HCT116 (cell line): ENCODE data around the gene RHOH. TPM values are rescaled to one million over a fixed set of nuclear protein-coding genes. Genes with fewer than 3 reads are reported as not detected.

Experiments
- ATAC-seq: fragments of 200-7000 bp; cut with Tn5 transposase; 2 replicates; pipeline ENCODE4 v1.9.1; 2020; ENCODE audit warnings: mild to moderate bottlenecking, moderate library complexity
- BruUV-seq: library from RNA; stranded (reverse); fragments of 400-500 nt; replicated peaks from 2 replicates; lab custom pipeline; 2021; lab: Mats Ljungman, UMichigan
- CTCF ChIA-PET: fragments of 300-600 bp; sonication (Branson Sonifier 250); formaldehyde crosslinking; loops from one replicate; lab custom pipeline; 2021; ENCODE audit warnings: antibody characterized with exemption; lab: Charles Lee
- POLR2A ChIA-PET: fragments of 300-600, 350-600 bp; sonication (Branson Sonifier 250); formaldehyde crosslinking; loops from one replicate; lab custom pipeline; 2021; ENCODE audit warnings: antibody characterized with exemption; lab: Charles Lee
- RAD21 ChIA-PET, 2 experiments: fragments of 300-600 bp; sonication (Branson Sonifier 250); formaldehyde crosslinking; loops; one replicate each; lab custom pipeline; 2023; ENCODE audit warnings: low total read pairs in 2 of 2; ENCODE audit not compliant: uncharacterized antibody in 2 of 2, unreplicated experiment in 2 of 2, low non-redundant PET in 1 of 2; lab: Charles Lee
- DNase-seq: peaks from one replicate; pipeline ENCODE4 v3.0.0-alpha.2; 2010; ENCODE audit warnings: low read depth, low spot score
- H2AFZ ChIP-seq: fragments of 200-600 bp; shearing (Covaris generic), sonication (generic); 2 replicates; pipeline ENCODE4 v1.6.1; 2017; ENCODE audit warnings: low read depth, mixed run types, mixed read lengths, antibody characterized with exemption, low read length; ENCODE audit not compliant: poor library complexity, severe bottlenecking
- H3K27ac ChIP-seq: 2 replicates; pipeline ENCODE4 v1.5.1; 2012; ENCODE audit warnings: low read depth, low read length
- H3K27me3 ChIP-seq: fragments of 200-600 bp; sonication (generic); 2 replicates; pipeline ENCODE4 v1.6.1; 2016; ENCODE audit warnings: mixed run types, low read length, mixed read lengths; ENCODE audit not compliant: insufficient read depth
- H3K36me3 ChIP-seq, 2 experiments: fragments of 200-500 bp in 1 of 2; fragments of 200-600 bp in 1 of 2; sonication (Bioruptor generic) in 1 of 2; sonication (generic) in 1 of 2; 2 replicates each; pipeline versions ENCODE4 v1.5.1 to v1.6.1; 2014 to 2016; ENCODE audit warnings: low read length in 2 of 2, inconsistent platforms in 1 of 2, mixed read lengths in 1 of 2, mixed run types in 1 of 2; ENCODE audit not compliant: insufficient read depth in 2 of 2, control insufficient read depth in 1 of 2
- H3K4me1 ChIP-seq, 2 experiments: fragments of 200-600 bp in 1 of 2; sonication (generic) in 1 of 2; 2 replicates each; pipeline versions ENCODE4 v1.5.1 to v1.6.1; 2012 to 2017; ENCODE audit warnings: low read length in 2 of 2, inconsistent platforms in 1 of 2, mild to moderate bottlenecking in 1 of 2, mixed read lengths in 1 of 2, mixed run types in 1 of 2, moderate library complexity in 1 of 2; ENCODE audit not compliant: insufficient read depth in 2 of 2, control insufficient read depth in 1 of 2
- H3K4me2 ChIP-seq: fragments of 200-600 bp; sonication (generic); 2 replicates; pipeline ENCODE4 v1.6.1; 2017; ENCODE audit warnings: mixed run types, low read length, mixed read lengths
- H3K4me3 ChIP-seq, 2 experiments: fragments of 200-600 bp in 1 of 2; sonication (generic) in 1 of 2; replicated peaks in 1 of 2; 2 replicates each; pipeline ENCODE4 v1.5.1; 2011 to 2016; ENCODE audit warnings: low read length in 2 of 2, control low read depth in 1 of 2, low read depth in 1 of 2, mild to moderate bottlenecking in 1 of 2, mixed read lengths in 1 of 2, mixed run types in 1 of 2
- H3K79me2 ChIP-seq: fragments of 200-600 bp; sonication (generic); 2 replicates; pipeline ENCODE4 v1.6.1; 2017; ENCODE audit warnings: mild to moderate bottlenecking, mixed run types, low read length, moderate library complexity, mixed read lengths; ENCODE audit not compliant: insufficient read depth
- H3K9ac ChIP-seq: fragments of 200-600 bp; sonication (generic); 2 replicates; pipeline ENCODE4 v1.6.1; 2016; ENCODE audit warnings: low read length, mixed read lengths
- H3K9me2 ChIP-seq: fragments of 200-600 bp; sonication (generic), shearing (Covaris generic); 2 replicates; pipeline ENCODE4 v1.6.1; 2017; ENCODE audit warnings: mixed run types, mild to moderate bottlenecking, moderate library complexity; ENCODE audit not compliant: insufficient read depth
- H3K9me3 ChIP-seq, 2 experiments: fragments of 200-500 bp in 1 of 2; fragments of 200-600 bp in 1 of 2; sonication (Bioruptor generic) in 1 of 2; sonication (generic) in 1 of 2; 2 replicates each; pipeline ENCODE4 v1.6.1; 2014 to 2017; ENCODE audit warnings: low read length in 2 of 2, mixed read lengths in 2 of 2, inconsistent platforms in 1 of 2, low read depth in 1 of 2, mild to moderate bottlenecking in 1 of 2, mixed run types in 1 of 2, moderate library complexity in 1 of 2; ENCODE audit not compliant: control insufficient read depth in 1 of 2, insufficient read depth in 1 of 2
- H4K20me1 ChIP-seq: fragments of 200-600 bp; sonication (generic), shearing (Covaris generic); 2 replicates; pipeline ENCODE4 v1.6.1; 2017; ENCODE audit warnings: mixed run types, mild to moderate bottlenecking, moderate library complexity; ENCODE audit not compliant: insufficient read depth
- CBX3 ChIP-seq: IDR thresholded peaks from 2 replicates; pipeline ENCODE4 v1.6.1; 2012; ENCODE audit warnings: low read depth
- CEBPB ChIP-seq: IDR thresholded peaks from 2 replicates; pipeline ENCODE4 v1.6.1; 2012; ENCODE audit warnings: low read depth
- EGR1 ChIP-seq: IDR thresholded peaks from 2 replicates; pipeline ENCODE4 v1.6.1; 2012; ENCODE audit warnings: low read depth
- ELF1 ChIP-seq: IDR thresholded peaks from 2 replicates; pipeline ENCODE4 v1.6.1; 2012; ENCODE audit warnings: low read depth, borderline replicate concordance
- EZH2 ChIP-seq: fragments of 200-600 bp; sonication (generic); IDR thresholded peaks from 2 replicates; pipeline ENCODE4 v1.6.1; 2017; ENCODE audit warnings: antibody characterized with exemption, mixed run types
- EZH2phosphoT487 ChIP-seq: fragments of 200-600 bp; IDR thresholded peaks from 2 replicates; pipeline ENCODE4 v1.6.1; 2018; ENCODE audit warnings: antibody characterized with exemption, borderline replicate concordance
- FOSL1 ChIP-seq: IDR thresholded peaks from 2 replicates; pipeline ENCODE4 v1.6.1; 2012; ENCODE audit warnings: low read depth
- JUND ChIP-seq: IDR thresholded peaks from 2 replicates; pipeline ENCODE4 v1.6.1; 2012
- MAX ChIP-seq: IDR thresholded peaks from 2 replicates; pipeline ENCODE4 v1.6.1; 2012
- POLR2A ChIP-seq: IDR thresholded peaks from 2 replicates; pipeline ENCODE4 v1.7.0; 2011; ENCODE audit warnings: borderline replicate concordance; ENCODE audit not compliant: insufficient read depth, insufficient read length; ENCODE audit errors: extremely low read depth
- RAD21 ChIP-seq: IDR thresholded peaks from 2 replicates; pipeline ENCODE4 v1.6.1; 2012; ENCODE audit warnings: low read depth, mild to moderate bottlenecking
- SP1 ChIP-seq: IDR thresholded peaks from 2 replicates; pipeline ENCODE4 v1.6.1; 2012; ENCODE audit warnings: low read depth
- SRF ChIP-seq: IDR thresholded peaks from 2 replicates; pipeline ENCODE4 v1.6.1; 2012; ENCODE audit warnings: low read depth
- TCF7L2 ChIP-seq: IDR thresholded peaks from 2 replicates; pipeline ENCODE4 v1.7.0; 2011; ENCODE audit warnings: borderline replicate concordance, inconsistent platforms; ENCODE audit not compliant: insufficient read depth, insufficient read length; ENCODE audit errors: extremely low read depth
- YY1 ChIP-seq: IDR thresholded peaks from 2 replicates; pipeline ENCODE4 v1.6.1; 2011; ENCODE audit warnings: low read length, low read depth, moderate library complexity, mild to moderate bottlenecking; ENCODE audit not compliant: insufficient replicate concordance; ENCODE audit errors: extremely low read depth
- ZBTB33 ChIP-seq: IDR thresholded peaks from 2 replicates; pipeline ENCODE4 v1.6.1; 2011; ENCODE audit warnings: mild to moderate bottlenecking, low read length, moderate library complexity; ENCODE audit not compliant: insufficient replicate concordance; ENCODE audit errors: extremely low read depth
- ZFX ChIP-seq: fragments of 450-650 bp; IDR thresholded peaks from 2 replicates; pipeline ENCODE4 v1.6.1; 2017
- ZNF274 ChIP-seq: fragments of 200-500 bp; sonication (Bioruptor generic); IDR thresholded peaks from 2 replicates; pipeline ENCODE4 v1.6.1; 2014; ENCODE audit warnings: mild to moderate bottlenecking, low read depth, low read length, inconsistent platforms
- intact Hi-C: fragments of 100-400 bp; cut with micrococcal nuclease; formaldehyde crosslinking; loops from 2 replicates; pipeline ENCODE4 v1.10.0; 2022
- total RNA-seq: library from RNA; stranded (reverse); gene quantifications from one replicate; pipeline ENCODE4 v1.2.1, GENCODE V29; 2021; ENCODE audit not compliant: unreplicated experiment

Gene RHOH
- total RNA-seq, 1 experiment from 2014 or later = 0.74 TPM

- H3K9me2 ChIP-seq = no peaks in the 10 kb centered on the region
- DNase-seq (no peak), ATAC-seq (no peak)
- ChIA-PET CTCF (no interaction called here), POLR2A (no interaction called here), RAD21 (no interaction called here)
- H4K20me1 ChIP-seq = no peaks in the 10 kb centered on the region
- peaks cover 4 to 43% of the 10 kb centered on the region in 2 experiments; a peak in 3 of 4 replicates for H3K4me1 ChIP-seq
- no peaks in the 10 kb centered on the region for H3K36me3 ChIP-seq
- no peaks in the 10 kb centered on the region for H3K79me2 ChIP-seq
- H2AFZ ChIP-seq = no peak overlapping the region
- H3K4me3 ChIP-seq = no peak overlapping the region
- no peak overlapping the region for H3K4me2 ChIP-seq
- H3K9ac ChIP-seq = no peak overlapping the region
- no peak overlapping the region for H3K27ac ChIP-seq
- no TSS peak for BruUV-seq
- intact Hi-C loops = no loop called here
- H3K9me3 ChIP-seq = no peaks in the 10 kb centered on the region
- no peaks in the 10 kb centered on the region for H3K27me3 ChIP-seq
- TF ChIP-seq MAX (no peak), YY1 (no peak)
These were observed 48.7 kb downstream of the RHOH start for GRCh38 chr4:40245550-40245949.

GRCh38 chr4:40246011-40246900 lies 49.4 kb downstream of the RHOH start:
- Histone ChIP-seq H3K27ac (no peak overlapping the region), H4K20me1 (no peaks in the 10 kb centered on the region), H3K9ac (no peak overlapping the region), H3K9me3 (no peaks in the 10 kb centered on the region), H3K9me2 (no peaks in the 10 kb centered on the region), H3K36me3 (no peaks in the 10 kb centered on the region), H2AFZ (no peak overlapping the region), H3K4me3 (no peak overlapping the region), H3K4me2 (no peak overlapping the region), H3K27me3 (no peaks in the 10 kb centered on the region), H3K79me2 (no peaks in the 10 kb centered on the region), H3K4me1 (peaks cover 5 to 43% of the 10 kb centered on the region in 2 experiments; a peak in 3 of 4 replicates)
- TF ChIP-seq ZFX = no peak
- TF ChIP-seq SP1 = no peak
- TF ChIP-seq SRF = no peak
- TF ChIP-seq FOSL1 = no peak
- no peak for TF ChIP-seq MAX
- TF ChIP-seq ZBTB33 = no peak
- TF ChIP-seq ELF1 = no peak
- TF ChIP-seq CEBPB = no peak
- no peak for TF ChIP-seq EZH2
- no peak for TF ChIP-seq RAD21
- no peak for TF ChIP-seq TCF7L2
- TF ChIP-seq ZNF274 = no peak
- TF ChIP-seq EGR1 = no peak
- TF ChIP-seq JUND = no peak
- TF ChIP-seq EZH2phosphoT487 = no peak
- no peak for TF ChIP-seq CBX3
- no peak for TF ChIP-seq POLR2A
- DNase-seq (no peak), ATAC-seq (no peak)
- ChIA-PET RAD21 (no interaction called here), POLR2A (no interaction called here), CTCF (no interaction called here)
- BruUV-seq = no TSS peak
- intact Hi-C loops = no loop called here
